Ovary (tissue), 9 donors: ENCODE data around the gene FAM156B. TPM values are rescaled to one million over a fixed set of nuclear protein-coding genes. Genes with fewer than 3 reads are reported as not detected.
"Not testable (repeated sequence)": the region's sequence is repeated elsewhere in the genome, so short reads cannot be mapped to it uniquely, and the experiment has no call there.

Experiments used
- DNase-seq, 5 donors: peaks; one replicate each; pipeline ENCODE4 v3.0.0-alpha.2; 2019 to 2020
- H3K27ac ChIP-seq, 2 donors: fragments of 200-600 bp; one replicate each; pipeline versions ENCODE4 v1.5.1 to v1.8.0; 2019 to 2022
- H3K27me3 ChIP-seq: fragments of 200-600 bp; one replicate; pipeline ENCODE4 v1.8.0; 2022
- H3K36me3 ChIP-seq: fragments of 200-600 bp; sonication (generic); one replicate; pipeline ENCODE4 v1.5.1; 2019
- H3K4me1 ChIP-seq: one replicate; pipeline ENCODE4 v1.8.1; 2013; ENCODE audit warnings: mild to moderate bottlenecking, moderate library complexity; ENCODE audit not compliant: insufficient read depth
- H3K4me3 ChIP-seq: fragments of 200-600 bp; sonication (generic); one replicate; pipeline ENCODE4 v1.5.1; 2017
- H3K9me3 ChIP-seq, 2 donors: fragments of 200-600 bp in 1 of 2; sonication (generic) in 1 of 2; one replicate each; pipeline versions ENCODE4 v1.5.1 to v1.8.1; 2013 to 2019; ENCODE audit warnings: mild to moderate bottlenecking in 1 of 2, moderate library complexity in 1 of 2
- POLR2A ChIP-seq: fragments of 450-650 bp; IDR thresholded peaks from one replicate; pipeline ENCODE4 v1.6.1; 2017; ENCODE audit warnings: antibody characterized with exemption, mild to moderate bottlenecking, moderate library complexity
- WGBS, 3 donors: extraction: QIAGEN DNeasy Blood & Tissue Kit in 1 of 3; methylation state at CpG; one replicate each; pipeline versions ENCODE4 v1.1.5 to v1.1.7; 2013 to 2017; 5-methylcytosine and 5-hydroxymethylcytosine counted together
- intact Hi-C, 4 donors: fragments of 100-400 bp; cut with DNase I; formaldehyde crosslinking; loops; one replicate each; pipeline versions ENCODE4 v1.11.0 to v1.15.1; 2022 to 2023
- polyA plus RNA-seq, 2 donors: library from polyadenylated mRNA; stranded (reverse); fragments of 200-250 nt in 1 of 2; fragments of 350-450 nt in 1 of 2; fragmentation: Illumina TruSeq in 1 of 2; extraction: RNeasy Lipid Tissue Mini Kit (QIAGEN cat#74804) in 1 of 2; gene quantifications; one replicate each; pipeline ENCODE4 v1.2.3, GENCODE V29; 2013 to 2014
- total RNA-seq, 7 donors: library from RNA; depleted of rRNA in 2 of 7; stranded (reverse); fragments of >200 nt in 2 of 7; fragmentation: NEBNext Ultra II Directional in 3 of 7; extraction: Animal tissue kit (Norgen Biotek cat#: 25700) in 3 of 7; gene quantifications; one replicate each; pipeline versions ENCODE4 v1.1.0 to v1.2.4, GENCODE V29; 2016 to 2023
- donor health status: DM: no; HTN: no; CAD: no; lungs with moderate emphysema.
- donor health status: DM: no; HTN: no; CAD: no.
- donor health status: Bipolar disorder and iron deficiency.
- donor health status: DM: yes; HTN: yes; CAD: no.
- donor health status: DM: no; HTN: no; CAD: no.
- donor health status: DM: yes; HTN: yes; CAD: no.

FAM156B gene
- total and polyA plus RNA-seq, 9 donors: 2.2 to 22.9 (median 13.6) TPM

- H3K4me1 ChIP-seq, H3K9me3 ChIP-seq: not testable (repeated sequence)
Observed at GRCh38 chrX:52905531-52905930, 8.4 kb downstream of the FAM156B start.

GRCh38 chrX:52906072-52906471 lies 8.9 kb downstream of the FAM156B start:
- no CpG with 5 or more reads among the region's 4 CpGs for WGBS, 3 donors
- not testable (repeated sequence) for DNase-seq

More at GRCh38 chrX:52905531-52905930, 8.4 kb downstream of the FAM156B start:
- H3K27me3 ChIP-seq, H3K27ac ChIP-seq, intact Hi-C loops, H3K36me3 ChIP-seq, DNase-seq, H3K4me3 ChIP-seq: not testable (repeated sequence)
- no CpG with 5 or more reads among the region's 10 CpGs for WGBS, 3 donors

GRCh38 chrX:52907137-52907536 lies 10.0 kb downstream of the FAM156B start:
- H3K36me3 ChIP-seq, H3K27me3 ChIP-seq, DNase-seq, H3K27ac ChIP-seq, intact Hi-C loops, H3K9me3 ChIP-seq, H3K4me3 ChIP-seq, H3K4me1 ChIP-seq: not testable (repeated sequence)
- no CpG with 5 or more reads among the region's 17 CpGs for WGBS, 3 donors

More at GRCh38 chrX:52906072-52906471, 8.9 kb downstream of the FAM156B start:
- intact Hi-C loops, H3K4me3 ChIP-seq, H3K27me3 ChIP-seq, H3K36me3 ChIP-seq, H3K9me3 ChIP-seq, H3K27ac ChIP-seq, H3K4me1 ChIP-seq: not testable (repeated sequence)

- DNase-seq, intact Hi-C loops, H3K9me3 ChIP-seq, H3K27ac ChIP-seq, H3K27me3 ChIP-seq, H3K4me3 ChIP-seq, H3K36me3 ChIP-seq, H3K4me1 ChIP-seq: not testable (repeated sequence)
- WGBS, 3 donors: no CpG with 5 or more reads among the region's 17 CpGs
Observed at GRCh38 chrX:52907900-52908299, 10.8 kb downstream of the FAM156B start.

- H3K27me3 ChIP-seq, H3K4me1 ChIP-seq, H3K9me3 ChIP-seq, H3K27ac ChIP-seq, DNase-seq, H3K36me3 ChIP-seq, intact Hi-C loops, H3K4me3 ChIP-seq: not testable (repeated sequence)
- WGBS, 3 donors: no CpG with 5 or more reads among the region's 12 CpGs
Observed at GRCh38 chrX:52909313-52909969, 12.3 kb downstream of the FAM156B start.

GRCh38 chrX:52913681-52914080 lies 16.6 kb downstream of the FAM156B start:
- no CpG with 5 or more reads among the region's 9 CpGs for WGBS, 3 donors
- intact Hi-C loops, H3K36me3 ChIP-seq, H3K27me3 ChIP-seq, H3K27ac ChIP-seq, H3K4me3 ChIP-seq, H3K4me1 ChIP-seq, H3K9me3 ChIP-seq, DNase-seq: not testable (repeated sequence)

GRCh38 chrX:52914704-52915103 lies 17.6 kb downstream of the FAM156B start:
- H3K4me1 ChIP-seq, H3K27ac ChIP-seq, H3K4me3 ChIP-seq, H3K9me3 ChIP-seq, H3K27me3 ChIP-seq, intact Hi-C loops, H3K36me3 ChIP-seq, DNase-seq: not testable (repeated sequence)
- WGBS, 3 donors: no CpG with 5 or more reads among the region's 3 CpGs

- Histone ChIP-seq H3K27me3 (no peaks in the 10 kb centered on the region), H3K27ac (no peak overlapping the region), H3K4me3 (no peak overlapping the region), H3K9me3 (no peaks in the 10 kb centered on the region), H3K4me1 (peaks cover 2% of the 10 kb centered on the region), H3K36me3 (no peaks in the 10 kb centered on the region)
- 46 to 55% (median 52%) methylated on average over 4 of the region's 4 CpGs for WGBS, 3 donors
- TF ChIP-seq POLR2A: no peak
- DNase-seq: peak in 2 of 5 donors; percentile 13 to 30
- intact Hi-C loops: no loop called here
Observed at GRCh38 chrX:52923781-52924241, 26.7 kb downstream of the FAM156B start.

- H3K4me3 ChIP-seq, H3K36me3 ChIP-seq, H3K27ac ChIP-seq, DNase-seq, H3K9me3 ChIP-seq, intact Hi-C loops, H3K27me3 ChIP-seq, H3K4me1 ChIP-seq: not testable (repeated sequence)
- 76 to 81% (median 81%) methylated on average over 6 of the region's 6 CpGs for WGBS, 3 donors
Observed at GRCh38 chrX:52930214-52930613, 33.1 kb downstream of the FAM156B start.
